ENCODE measurements around the gene PHC2.
A peak's percentile ranks its signal among the peaks of the same experiment; 100 is the strongest.

The PHC2 gene

DNA sequence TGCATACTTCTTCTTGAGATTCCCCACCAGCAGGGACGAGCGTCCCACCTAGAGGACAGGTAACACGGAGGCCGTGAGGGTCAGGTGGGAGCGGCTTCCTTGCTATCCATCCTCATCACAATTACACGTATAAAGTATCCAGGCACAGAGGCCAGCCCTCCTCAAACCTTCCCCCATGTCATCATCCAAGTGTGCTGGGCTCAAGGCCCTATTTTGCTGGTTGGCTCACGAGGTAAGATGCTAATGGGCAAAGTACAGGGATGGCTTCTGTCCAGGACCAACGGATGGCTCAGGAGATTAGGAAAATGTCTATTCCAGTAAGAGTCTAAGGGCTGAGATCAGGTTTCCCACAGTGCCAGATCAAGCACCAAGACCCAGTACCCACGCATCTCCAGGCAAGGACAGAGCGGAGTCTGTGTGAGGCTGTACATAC lies 98.5 kb downstream of the PHC2 start:
- no peak for DNase-seq (ENCODE audit: insufficient read length, low spot score)
- no peak for FAIRE-seq
- no peak for TF ChIP-seq POLR2A (IDR thresholded peaks at IDR 0.05; ENCODE audit: low read depth, low read length)

DNA sequence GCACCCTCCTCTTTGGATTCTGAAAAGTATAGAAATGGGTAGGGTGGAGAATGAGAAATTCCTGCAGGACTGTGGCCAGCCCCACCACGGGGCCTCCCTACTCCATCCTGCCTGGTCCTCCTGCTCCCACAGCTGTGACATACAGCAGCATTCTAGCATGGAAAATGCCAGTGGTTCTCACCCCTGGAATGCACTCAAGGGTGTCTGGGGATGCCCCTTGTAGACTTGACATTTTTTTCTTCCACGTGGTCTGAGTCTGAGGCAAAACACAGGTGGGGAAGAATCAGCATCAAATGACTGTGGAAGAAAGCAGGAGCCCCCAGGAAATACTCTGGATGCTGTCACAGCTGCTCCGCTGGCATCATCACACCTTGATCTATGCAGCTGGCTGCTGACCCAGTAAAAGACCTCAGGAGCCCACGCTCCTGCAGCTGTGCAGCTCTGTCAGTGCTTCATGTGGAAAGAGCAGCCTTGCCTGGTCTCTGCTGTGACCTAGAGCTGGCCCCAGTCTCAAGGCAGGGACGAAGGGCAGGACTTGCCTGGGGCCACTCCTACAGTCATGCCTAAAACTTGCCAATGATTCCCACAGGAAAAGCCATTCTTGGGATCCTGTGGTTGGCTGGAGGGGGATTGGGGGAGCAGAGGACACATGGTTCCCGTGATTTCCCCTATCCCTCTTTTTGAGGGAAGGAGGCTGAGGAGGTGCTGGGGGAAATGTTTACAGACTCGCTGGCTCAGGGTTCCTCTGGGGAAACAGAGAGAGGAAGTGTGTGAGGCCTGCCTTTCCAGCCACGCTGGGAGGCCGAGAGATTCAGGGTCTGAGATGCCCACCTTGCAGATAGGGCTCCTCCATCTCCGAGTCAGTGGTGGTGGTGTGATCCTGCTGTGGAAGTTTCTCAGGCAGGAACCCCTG lies 99.2 kb downstream of the PHC2 start:
- DNase-seq (ENCODE audit: insufficient read length, low spot score) (no peak), FAIRE-seq (no peak)
- no peak for TF ChIP-seq POLR2A (IDR thresholded peaks at IDR 0.05; ENCODE audit: low read depth, low read length)

DNA sequence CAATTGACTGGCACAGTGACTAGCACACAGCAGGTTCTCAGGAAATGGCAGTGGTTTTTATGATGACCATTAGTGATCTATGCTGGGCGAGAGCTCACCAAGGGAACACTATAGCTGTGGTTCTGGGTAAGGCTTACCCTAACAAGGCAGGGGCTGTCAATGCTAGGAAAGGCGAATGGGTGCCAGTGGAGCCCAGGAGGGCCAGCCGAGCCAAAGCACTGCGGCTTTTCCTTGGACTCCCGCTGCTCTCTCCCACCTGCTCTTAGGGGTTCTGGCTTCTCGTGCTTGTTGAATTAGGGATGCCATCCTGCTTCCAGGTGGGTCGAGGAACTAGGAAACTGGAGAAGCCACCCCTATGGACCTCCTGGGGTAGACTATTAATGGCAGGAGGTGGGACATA lies 100.0 kb downstream of the PHC2 start:
- FAIRE-seq (no peak), DNase-seq (ENCODE audit: insufficient read length, low spot score) (no peak)
- TF ChIP-seq POLR2A (IDR thresholded peaks at IDR 0.05; ENCODE audit: low read depth, low read length), result no peak

DNA sequence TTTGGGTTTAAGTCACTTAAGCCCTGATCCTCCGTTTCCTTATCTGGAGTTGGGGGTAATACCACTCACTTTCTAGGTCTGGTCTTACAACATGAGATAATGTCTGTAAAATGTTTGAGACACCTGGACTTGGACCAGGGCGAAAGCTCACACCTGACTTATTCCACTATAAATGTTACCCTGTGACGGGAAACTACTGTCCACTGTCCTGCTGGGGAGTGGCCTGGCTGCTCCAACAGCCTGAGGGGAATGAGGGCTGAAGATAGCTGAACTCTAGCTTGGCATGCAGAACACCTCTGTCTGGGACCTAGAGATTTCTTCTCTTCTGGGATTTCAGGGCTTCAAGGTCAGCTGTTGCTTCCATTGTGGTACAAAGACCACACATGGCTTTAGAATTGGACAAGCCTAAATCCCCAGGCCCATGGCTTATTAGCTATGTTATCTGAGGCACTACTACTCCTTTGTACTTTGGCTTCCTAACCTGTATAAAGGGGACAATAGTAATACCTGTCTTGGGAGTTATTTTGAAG lies 100.5 kb downstream of the PHC2 start:
- FAIRE-seq (no peak), DNase-seq (ENCODE audit: insufficient read length, low spot score) (no peak)
- no peak for TF ChIP-seq POLR2A (IDR thresholded peaks at IDR 0.05; ENCODE audit: low read depth, low read length)

DNA sequence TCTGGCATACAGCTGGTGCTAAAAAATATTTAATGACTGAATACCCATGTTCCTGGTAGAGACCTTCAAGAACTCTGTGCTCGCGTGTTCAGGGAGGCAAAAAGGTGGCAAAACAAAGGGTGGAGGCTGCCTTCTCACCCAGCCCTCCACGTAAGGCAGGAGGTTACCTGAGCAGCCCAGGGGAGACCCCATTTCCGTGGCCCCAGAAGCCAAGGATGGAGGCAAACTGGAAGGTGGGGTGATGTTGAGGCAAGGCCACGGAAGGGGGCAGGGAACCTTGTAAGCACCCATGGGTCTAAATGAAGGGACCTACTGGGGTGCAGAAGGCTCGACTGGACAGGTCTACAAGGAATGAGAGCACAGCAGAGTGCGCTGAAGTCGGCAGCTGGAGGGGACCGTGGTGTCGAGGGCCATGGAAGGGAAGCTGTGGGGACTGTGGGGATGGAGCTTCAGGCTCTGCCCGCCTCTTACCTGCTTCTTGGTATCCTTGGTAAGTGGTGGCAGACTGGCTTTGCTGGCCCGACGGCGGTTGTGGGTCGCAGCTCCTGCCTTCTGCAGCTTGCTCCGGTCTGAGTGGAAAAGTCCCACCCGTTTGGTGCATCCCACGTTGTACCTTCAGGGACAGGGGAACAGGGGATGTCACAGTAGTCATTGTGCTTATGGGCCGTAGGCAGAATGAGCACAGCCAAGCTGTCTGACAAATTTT lies 101.1 kb downstream of the PHC2 start:
- DNase-seq (ENCODE audit: insufficient read length, low spot score) (no peak), FAIRE-seq (no peak)
- TF ChIP-seq POLR2A (IDR thresholded peaks at IDR 0.05; ENCODE audit: low read depth, low read length), result no peak

DNA sequence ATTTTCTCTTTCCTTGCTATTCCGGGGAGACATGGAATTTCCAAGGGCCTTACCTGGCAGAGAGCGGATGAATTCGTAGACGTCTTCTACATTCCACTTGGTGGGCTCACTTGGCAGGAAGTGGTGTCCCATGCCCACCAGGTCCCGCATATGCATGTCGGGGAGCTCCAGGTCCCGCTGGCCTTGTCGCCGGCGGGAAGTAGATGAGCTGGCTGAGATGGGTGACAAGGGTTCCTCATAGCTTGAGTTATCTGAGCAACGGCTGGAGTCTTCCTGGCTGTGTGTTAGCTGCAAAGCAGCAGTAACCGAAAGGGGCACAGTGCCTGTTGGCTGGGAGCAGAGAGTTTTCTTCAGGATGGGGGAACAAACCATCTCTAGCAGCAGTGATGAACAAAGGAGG lies 102.1 kb downstream of the PHC2 start:
- TF ChIP-seq POLR2A (IDR thresholded peaks at IDR 0.05; ENCODE audit: low read depth, low read length), result no peak
- no peak for DNase-seq (ENCODE audit: insufficient read length, low spot score)
- FAIRE-seq, result no peak

DNA sequence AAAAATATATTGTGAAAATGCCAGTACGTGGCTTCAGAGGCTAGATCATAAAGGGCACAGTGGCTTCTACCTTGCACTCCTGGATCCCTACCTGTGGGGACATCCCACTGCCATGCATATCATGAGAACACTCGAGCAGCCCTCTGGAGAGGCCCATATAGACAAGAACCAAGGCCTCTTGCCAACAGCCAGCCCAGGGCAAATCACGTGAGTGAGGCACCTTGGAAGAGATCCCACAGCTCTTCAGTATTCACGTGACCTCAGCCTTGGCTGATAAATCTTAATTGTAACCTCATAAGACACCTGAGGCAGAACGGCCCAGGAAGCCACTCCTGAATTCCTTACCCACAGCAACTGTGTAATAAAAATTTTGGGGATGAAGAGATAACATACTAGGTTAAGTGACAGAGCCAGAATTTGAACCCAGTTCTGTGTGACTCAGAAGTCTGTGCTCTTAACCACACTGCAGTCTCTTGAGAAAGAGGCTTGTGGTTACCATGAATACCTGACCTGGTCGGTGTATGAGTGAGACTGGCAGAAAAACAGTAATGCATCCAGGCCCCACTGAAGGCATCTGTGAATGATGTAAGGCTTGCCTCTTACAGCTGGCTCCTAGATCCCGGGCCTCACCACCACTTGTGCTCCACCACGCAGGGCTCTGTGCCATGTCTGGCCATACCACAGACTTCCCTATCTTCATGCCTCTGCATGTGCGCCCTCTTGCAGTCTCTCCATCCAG lies 103.1 kb downstream of the PHC2 start:
- FAIRE-seq (peak; percentile 60), DNase-seq (ENCODE audit: insufficient read length, low spot score) (peak; percentile 74)
- TF ChIP-seq POLR2A (IDR thresholded peaks at IDR 0.05; ENCODE audit: low read depth, low read length), result no peak

- FAIRE-seq, result no peak
- DNase-seq (ENCODE audit: insufficient read length, low spot score), result no peak
- no peak for TF ChIP-seq POLR2A (IDR thresholded peaks at IDR 0.05; ENCODE audit: low read depth, low read length)
These were observed 104.1 kb downstream of the PHC2 start for GRCh38 chr1:33326785-33327184.

- TF ChIP-seq POLR2A (IDR thresholded peaks at IDR 0.05; ENCODE audit: low read depth, low read length), result no peak
- FAIRE-seq, result no peak
- no peak for DNase-seq (ENCODE audit: insufficient read length, low spot score)
These were observed 106.0 kb downstream of the PHC2 start for GRCh38 chr1:33324677-33325575.

DNA sequence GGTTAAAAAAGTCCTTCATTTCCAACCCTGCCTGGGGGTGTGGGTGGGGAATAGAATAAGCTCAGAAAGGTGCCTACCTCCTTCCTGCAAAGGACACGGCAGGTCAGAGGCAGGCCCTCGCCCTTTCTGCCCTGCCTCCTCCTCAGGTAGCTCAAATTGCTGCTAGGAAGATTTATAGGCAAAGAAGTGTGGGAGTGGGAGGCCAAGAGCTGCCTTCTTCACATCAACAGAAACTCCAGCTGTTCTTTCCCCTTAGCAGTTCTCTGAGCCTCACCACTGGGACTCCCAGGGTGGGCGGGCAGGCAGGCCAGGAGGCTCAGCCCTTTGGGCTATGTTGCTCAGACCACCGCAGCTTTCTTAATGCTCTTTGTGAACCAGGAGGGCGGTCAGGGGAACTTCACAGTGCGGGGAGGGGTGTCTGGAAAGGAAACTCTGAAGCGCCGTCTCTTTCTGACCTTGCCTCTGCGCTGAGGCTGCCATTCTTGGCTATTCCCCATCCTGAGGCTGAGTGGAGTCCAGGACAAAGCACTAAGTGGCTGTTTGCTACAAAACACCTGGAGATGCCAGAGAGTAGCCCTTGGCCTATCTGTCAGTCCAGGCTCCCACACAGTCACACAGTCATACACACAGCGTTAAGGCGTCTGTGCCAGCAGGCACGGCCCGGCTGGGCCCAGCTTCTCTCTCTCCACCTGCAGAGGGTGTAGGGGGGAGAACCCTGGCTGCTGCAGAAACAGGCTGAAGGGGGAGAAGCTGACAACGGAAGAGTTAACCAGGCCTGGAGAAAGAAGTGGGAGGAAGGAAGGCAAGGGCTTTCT lies 107.0 kb downstream of the PHC2 start:
- FAIRE-seq, result no peak
- DNase-seq (ENCODE audit: insufficient read length, low spot score), result no peak
- no peak for TF ChIP-seq POLR2A (IDR thresholded peaks at IDR 0.05; ENCODE audit: low read depth, low read length)

DNA sequence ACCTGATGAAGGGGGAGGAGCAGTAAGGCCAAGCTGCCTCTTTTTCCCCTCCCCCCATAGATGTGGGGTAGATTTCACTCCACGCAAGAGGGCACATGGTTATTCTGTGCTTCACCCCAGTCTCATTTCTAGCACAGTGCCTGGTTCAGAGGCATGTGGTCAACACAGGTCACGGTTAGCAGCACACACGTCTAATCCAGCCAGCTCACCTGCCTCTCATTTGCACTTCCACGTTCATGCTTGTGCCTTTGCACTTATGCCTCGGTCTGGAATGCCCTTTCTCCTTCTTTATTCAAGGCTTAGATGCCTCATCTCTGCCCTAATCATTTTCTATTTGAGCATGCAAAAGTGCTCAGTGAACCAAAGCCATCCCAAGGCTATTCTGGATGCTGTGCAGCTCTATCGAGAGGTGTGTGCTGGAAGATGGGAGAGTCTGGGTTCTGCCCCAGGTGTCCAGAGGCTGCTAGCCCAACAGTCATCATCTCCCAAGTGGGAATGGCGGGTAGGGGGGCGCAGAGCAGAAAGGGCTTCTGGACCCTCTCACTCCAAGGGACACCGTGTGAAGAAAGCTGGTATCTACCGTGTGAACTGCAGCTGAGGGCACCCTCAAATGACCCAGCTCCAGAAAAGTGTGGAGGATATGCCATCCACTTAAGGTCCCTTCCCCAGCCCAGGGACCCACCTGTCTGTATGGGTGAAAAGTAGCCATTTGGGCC lies 107.9 kb downstream of the PHC2 start:
- FAIRE-seq (no peak), DNase-seq (ENCODE audit: insufficient read length, low spot score) (no peak)
- no peak for TF ChIP-seq POLR2A (IDR thresholded peaks at IDR 0.05; ENCODE audit: low read depth, low read length)

DNA sequence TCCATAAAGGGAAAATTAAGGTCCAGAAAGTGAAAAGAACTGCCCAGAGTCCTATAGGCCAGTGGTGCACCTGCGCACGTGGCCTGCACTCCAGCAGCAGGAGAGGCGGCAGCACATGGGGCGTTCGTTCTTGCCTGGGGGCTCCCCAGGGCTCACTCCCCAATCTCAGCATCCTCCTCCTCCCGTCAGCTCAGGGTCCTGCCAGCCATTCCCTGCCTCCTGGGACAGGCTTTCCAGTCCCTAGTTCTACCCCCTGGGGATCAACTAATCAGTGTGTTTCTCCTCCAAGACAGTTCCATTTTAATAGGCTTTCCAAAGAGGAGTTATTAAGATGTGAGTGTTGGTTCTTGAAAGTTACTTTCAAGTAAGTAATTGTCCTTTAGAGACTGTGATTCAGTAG lies 108.8 kb downstream of the PHC2 start:
- no peak for FAIRE-seq
- DNase-seq (ENCODE audit: insufficient read length, low spot score), result no peak
- TF ChIP-seq POLR2A (IDR thresholded peaks at IDR 0.05; ENCODE audit: low read depth, low read length), result no peak

Measured in H54 (cell line).